WERI-Rb-1 (cell line): ENCODE data around the gene FAM13A.
"Not testable (repeated sequence)": the region's sequence is repeated elsewhere in the genome, so short reads cannot be mapped to it uniquely, and the experiment has no call there.

Experiments used
- DNase-seq: peaks from one replicate; pipeline ENCODE4 v3.0.0-alpha.2; 2020
- H3K27ac ChIP-seq: fragments of 250-450 bp; sonication (Bioruptor Pico); 2 replicates; pipeline ENCODE4 v1.5.1; 2020; ENCODE audit warnings: mild to moderate bottlenecking, moderate library complexity
- H3K27me3 ChIP-seq: fragments of 250-450 bp; sonication (Bioruptor Pico); 2 replicates; pipeline ENCODE4 v1.5.1; 2021; ENCODE audit warnings: mild to moderate bottlenecking, low read depth, moderate library complexity; ENCODE audit not compliant: insufficient read depth, severe bottlenecking
- H3K36me3 ChIP-seq: fragments of 250-450 bp; sonication (Bioruptor Pico); 2 replicates; pipeline ENCODE4 v1.5.1; 2020; ENCODE audit warnings: mild to moderate bottlenecking, moderate library complexity
- H3K4me3 ChIP-seq: 2 replicates; pipeline ENCODE4 v1.5.1; 2011; ENCODE audit warnings: low read depth, mild to moderate bottlenecking, control low read depth, low read length
- H3K9me3 ChIP-seq: fragments of 250-450 bp; sonication (Bioruptor Pico); 2 replicates; pipeline ENCODE4 v1.5.1; 2021; ENCODE audit warnings: mild to moderate bottlenecking, moderate library complexity; ENCODE audit not compliant: severe bottlenecking
- TF ChIP-seq, protein P1 (sequence below): IDR thresholded peaks from 2 replicates; pipeline ENCODE4 v1.5.1; 2011; ENCODE audit warnings: low read depth, mild to moderate bottlenecking, control low read depth, inconsistent platforms, low read length

FAM13A gene

GRCh38 chr4:88998001-88998400 is 59.0 kb downstream of the FAM13A start:
- no peak overlapping the region for H3K27ac ChIP-seq
- H3K4me3 ChIP-seq = no peak overlapping the region
- no peaks in the 10 kb centered on the region for H3K9me3 ChIP-seq
- H3K36me3 ChIP-seq = no peaks in the 10 kb centered on the region; the same call in none of the 2 replicates
- H3K27me3 ChIP-seq = no peaks in the 10 kb centered on the region
- TF ChIP-seq, protein P1, sequence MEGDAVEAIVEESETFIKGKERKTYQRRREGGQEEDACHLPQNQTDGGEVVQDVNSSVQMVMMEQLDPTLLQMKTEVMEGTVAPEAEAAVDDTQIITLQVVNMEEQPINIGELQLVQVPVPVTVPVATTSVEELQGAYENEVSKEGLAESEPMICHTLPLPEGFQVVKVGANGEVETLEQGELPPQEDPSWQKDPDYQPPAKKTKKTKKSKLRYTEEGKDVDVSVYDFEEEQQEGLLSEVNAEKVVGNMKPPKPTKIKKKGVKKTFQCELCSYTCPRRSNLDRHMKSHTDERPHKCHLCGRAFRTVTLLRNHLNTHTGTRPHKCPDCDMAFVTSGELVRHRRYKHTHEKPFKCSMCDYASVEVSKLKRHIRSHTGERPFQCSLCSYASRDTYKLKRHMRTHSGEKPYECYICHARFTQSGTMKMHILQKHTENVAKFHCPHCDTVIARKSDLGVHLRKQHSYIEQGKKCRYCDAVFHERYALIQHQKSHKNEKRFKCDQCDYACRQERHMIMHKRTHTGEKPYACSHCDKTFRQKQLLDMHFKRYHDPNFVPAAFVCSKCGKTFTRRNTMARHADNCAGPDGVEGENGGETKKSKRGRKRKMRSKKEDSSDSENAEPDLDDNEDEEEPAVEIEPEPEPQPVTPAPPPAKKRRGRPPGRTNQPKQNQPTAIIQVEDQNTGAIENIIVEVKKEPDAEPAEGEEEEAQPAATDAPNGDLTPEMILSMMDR = no peak
- no peak for DNase-seq

- no peaks in the 10 kb centered on the region for H3K9me3 ChIP-seq
- TF ChIP-seq, protein P1 = no peak
- H3K36me3 ChIP-seq = no peaks in the 10 kb centered on the region; the same call in none of the 2 replicates
- no peak overlapping the region for H3K27ac ChIP-seq
- no peak for DNase-seq
- no peak overlapping the region for H3K4me3 ChIP-seq
- H3K27me3 ChIP-seq = no peaks in the 10 kb centered on the region
Measured at GRCh38 chr4:88995874-88996273, 61.1 kb downstream of the FAM13A start.

DNA sequence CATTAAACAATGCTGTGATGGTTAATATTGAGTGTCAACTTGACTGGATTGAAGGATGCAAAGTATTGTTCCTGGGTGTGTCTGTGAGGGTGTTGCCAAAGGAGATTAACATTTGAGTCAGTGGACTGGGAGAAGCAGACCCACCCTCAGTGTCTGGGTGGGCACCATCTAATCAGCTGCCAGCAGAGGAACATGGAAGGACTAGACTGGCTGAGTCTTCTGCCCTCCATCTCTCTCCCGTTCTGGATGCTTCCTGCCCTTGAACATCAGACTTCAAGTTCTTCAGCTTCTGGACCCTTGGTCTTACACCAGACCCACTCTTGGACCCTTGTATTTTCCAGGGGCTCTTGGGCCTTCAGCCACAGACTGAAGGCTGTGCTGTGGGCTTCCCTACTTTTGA is 61.7 kb downstream of the FAM13A start:
- not testable (repeated sequence) for H3K27me3 ChIP-seq, DNase-seq, H3K36me3 ChIP-seq, H3K27ac ChIP-seq, H3K9me3 ChIP-seq, H3K4me3 ChIP-seq

DNA sequence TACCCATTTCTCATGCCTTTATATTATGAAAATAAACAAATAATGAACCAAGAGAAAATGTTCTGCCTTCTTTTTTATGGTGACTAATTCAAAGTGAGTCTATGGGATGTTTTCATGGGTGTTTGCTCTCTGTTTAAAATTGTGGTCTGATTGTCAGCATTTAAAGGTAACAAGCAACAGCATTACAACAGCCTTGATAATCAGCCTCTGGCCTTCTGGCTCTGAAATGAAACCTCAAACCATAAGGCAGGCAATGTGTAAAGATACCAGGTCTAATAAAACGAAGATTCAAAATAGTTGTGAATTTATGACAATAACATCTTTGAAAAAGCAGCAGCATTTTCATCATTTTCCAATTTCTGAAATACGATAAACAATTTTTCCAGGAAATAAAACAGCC is 63.7 kb downstream of the FAM13A start:
- H3K36me3 ChIP-seq = peaks cover 6% of the 10 kb centered on the region

DNA sequence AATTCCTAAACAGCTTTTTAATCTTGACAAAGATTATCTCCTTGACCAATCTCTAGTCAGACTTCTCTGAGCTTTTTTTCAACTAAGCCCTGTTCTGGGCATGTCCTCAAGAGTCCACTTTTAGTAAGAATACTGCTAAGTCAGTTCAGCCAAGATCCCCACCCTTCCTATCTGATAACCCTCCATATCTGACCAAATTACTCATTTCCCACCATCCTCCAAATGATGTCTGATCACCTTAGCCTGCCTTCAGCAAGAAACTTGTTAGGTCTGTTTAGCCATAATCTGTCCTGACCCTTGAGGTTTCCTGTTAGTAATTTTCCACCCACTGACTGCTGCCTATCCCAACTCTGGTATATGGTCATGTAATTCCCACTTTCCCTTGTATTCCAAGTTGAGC is 65.2 kb downstream of the FAM13A start:
- H3K27me3 ChIP-seq = no peaks in the 10 kb centered on the region
- no peak overlapping the region for H3K27ac ChIP-seq
- peaks cover 6% of the 10 kb centered on the region for H3K36me3 ChIP-seq
- H3K4me3 ChIP-seq = no peak overlapping the region
- TF ChIP-seq, protein P1 = no peak
- no peaks in the 10 kb centered on the region for H3K9me3 ChIP-seq
- DNase-seq = no peak

More for the DNA sequence above, 63.7 kb downstream of the FAM13A start:
- H3K27me3 ChIP-seq = no peaks in the 10 kb centered on the region
- H3K27ac ChIP-seq = no peak overlapping the region
- H3K4me3 ChIP-seq = no peak overlapping the region
- no peaks in the 10 kb centered on the region for H3K9me3 ChIP-seq
- TF ChIP-seq, protein P1 = no peak
- DNase-seq = no peak

GRCh38 chr4:88989990-88990389 is 67.0 kb downstream of the FAM13A start:
- DNase-seq = no peak
- H3K36me3 ChIP-seq = peaks cover 6% of the 10 kb centered on the region
- H3K9me3 ChIP-seq = no peaks in the 10 kb centered on the region
- H3K27me3 ChIP-seq = no peaks in the 10 kb centered on the region
- TF ChIP-seq, protein P1 = no peak
- no peak overlapping the region for H3K4me3 ChIP-seq
- no peak overlapping the region for H3K27ac ChIP-seq
